Effector memory CD4-positive, alpha-beta T cell (primary cell): Measurements from ENCODE around the gene IDH1.

ENCODE experiments used
- DNase-seq, 3 donors: peaks; one replicate each; pipeline ENCODE4 v3.0.0-alpha.2; 2020
- H3K27ac ChIP-seq: 2 replicates; pipeline ENCODE4 v1.7.0; 2013; ENCODE audit warnings: mild to moderate bottlenecking, low read length, moderate library complexity; ENCODE audit not compliant: insufficient read depth, poor library complexity, severe bottlenecking
- H3K27me3 ChIP-seq: replicated peaks from 2 replicates; pipeline ENCODE4 v1.7.0; 2013; ENCODE audit warnings: mild to moderate bottlenecking, low read length; ENCODE audit not compliant: insufficient read depth, control insufficient read depth, poor library complexity, severe bottlenecking
- H3K36me3 ChIP-seq: 2 replicates; pipeline ENCODE4 v1.7.0; 2013; ENCODE audit warnings: mild to moderate bottlenecking, low read length, moderate library complexity; ENCODE audit not compliant: control insufficient read depth, insufficient read depth
- H3K4me1 ChIP-seq: 2 replicates; pipeline ENCODE4 v1.7.0; 2013; ENCODE audit warnings: low read length, mild to moderate bottlenecking; ENCODE audit not compliant: control insufficient read depth, insufficient read depth, poor library complexity, severe bottlenecking
- H3K4me3 ChIP-seq: 2 replicates; pipeline ENCODE4 v1.7.0; 2013; ENCODE audit warnings: low read length, low read depth, mild to moderate bottlenecking; ENCODE audit not compliant: insufficient read depth, poor library complexity, severe bottlenecking
- H3K9me3 ChIP-seq: 2 replicates; pipeline ENCODE4 v1.7.0; 2013; ENCODE audit warnings: mild to moderate bottlenecking, low read length, moderate library complexity; ENCODE audit not compliant: control insufficient read depth

IDH1 gene

DNA sequence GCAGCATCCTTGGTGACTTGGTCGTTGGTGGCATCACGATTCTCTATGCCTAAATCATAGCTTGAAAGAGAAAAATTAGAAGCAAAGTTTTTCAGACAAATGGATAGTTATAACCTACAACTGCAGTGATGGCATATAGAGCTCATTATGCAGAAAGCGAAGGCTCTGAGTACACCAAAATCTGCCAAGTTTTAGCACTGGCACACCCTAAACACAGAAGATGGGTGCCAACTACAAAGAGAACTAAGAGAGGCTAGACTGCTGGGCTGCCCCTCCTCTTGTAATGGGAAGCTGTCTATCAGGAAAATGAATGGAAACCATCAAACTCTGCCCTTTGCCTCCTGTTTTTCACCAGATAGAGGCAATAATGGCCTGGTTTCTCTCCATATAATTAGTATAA, 6.3 kb downstream of the IDH1 start:
- H3K4me1 ChIP-seq: peaks cover under 1% of the 10 kb centered on the region
- no peak for DNase-seq
- H3K27ac ChIP-seq: no peak overlapping the region
- no peaks in the 10 kb centered on the region for H3K27me3 ChIP-seq
- no peak overlapping the region for H3K4me3 ChIP-seq
- peaks cover 19% of the 10 kb centered on the region for H3K36me3 ChIP-seq
- no peaks in the 10 kb centered on the region for H3K9me3 ChIP-seq

DNA sequence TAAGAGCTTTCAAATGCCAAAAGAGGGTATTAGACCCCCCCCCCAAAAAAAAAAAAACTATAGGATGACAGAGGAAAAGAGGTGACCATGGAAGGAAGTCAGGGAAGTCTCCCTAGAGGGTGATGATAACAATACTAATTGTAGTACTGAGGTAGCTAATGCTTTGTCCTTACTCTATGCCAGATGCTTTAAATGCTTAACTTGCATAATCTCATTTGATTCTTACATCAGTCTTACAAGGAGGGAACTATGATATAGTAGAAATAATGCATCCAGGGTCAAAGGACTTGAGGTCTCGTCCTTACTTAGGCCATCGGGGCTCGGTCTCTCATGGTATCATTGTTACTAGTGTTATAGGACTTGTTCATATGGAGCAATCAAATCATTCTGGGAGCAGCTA, 9.1 kb downstream of the IDH1 start:
- no peaks in the 10 kb centered on the region for H3K27me3 ChIP-seq
- peaks cover 27% of the 10 kb centered on the region for H3K36me3 ChIP-seq
- no peaks in the 10 kb centered on the region for H3K4me1 ChIP-seq
- no peak overlapping the region for H3K4me3 ChIP-seq
- no peak for DNase-seq
- no peak overlapping the region for H3K27ac ChIP-seq
- no peaks in the 10 kb centered on the region for H3K9me3 ChIP-seq

DNA sequence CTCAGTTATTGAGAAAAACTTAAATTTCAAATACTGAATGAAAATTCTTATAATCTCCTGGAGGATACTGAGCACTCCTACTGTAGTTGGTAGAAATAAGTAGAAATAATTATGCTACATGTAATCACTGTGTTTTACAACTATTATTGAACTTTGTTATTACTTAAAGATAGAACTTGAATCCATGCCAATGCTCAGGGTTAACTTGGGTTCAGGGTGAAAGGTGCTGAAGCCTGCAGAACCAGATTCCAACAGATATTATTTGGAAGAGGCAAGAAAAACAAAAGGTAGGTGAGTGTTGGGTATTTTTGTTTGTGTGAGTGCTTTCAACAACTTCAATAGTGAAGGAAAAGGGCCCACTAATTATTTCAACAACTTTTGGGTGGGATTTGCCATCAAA, 10.4 kb downstream of the IDH1 start:
- peaks cover 31% of the 10 kb centered on the region for H3K36me3 ChIP-seq
- H3K9me3 ChIP-seq: no peaks in the 10 kb centered on the region
- no peak for DNase-seq
- H3K27me3 ChIP-seq: no peaks in the 10 kb centered on the region
- no peak overlapping the region for H3K27ac ChIP-seq
- no peaks in the 10 kb centered on the region for H3K4me1 ChIP-seq
- no peak overlapping the region for H3K4me3 ChIP-seq

- no peaks in the 10 kb centered on the region for H3K27me3 ChIP-seq
- DNase-seq: no peak
- H3K9me3 ChIP-seq: no peaks in the 10 kb centered on the region
- no peak overlapping the region for H3K27ac ChIP-seq
- no peak overlapping the region for H3K4me3 ChIP-seq
- no peaks in the 10 kb centered on the region for H3K4me1 ChIP-seq
- peaks cover 39% of the 10 kb centered on the region for H3K36me3 ChIP-seq
These were observed 14.2 kb downstream of the IDH1 start for GRCh38 chr2:208240619-208241209.

- DNase-seq: no peak
- no peaks in the 10 kb centered on the region for H3K4me1 ChIP-seq
- H3K9me3 ChIP-seq: no peaks in the 10 kb centered on the region
- no peak overlapping the region for H3K27ac ChIP-seq
- H3K4me3 ChIP-seq: no peak overlapping the region
- H3K27me3 ChIP-seq: no peaks in the 10 kb centered on the region
- H3K36me3 ChIP-seq: peaks cover 39% of the 10 kb centered on the region
These were observed 14.9 kb downstream of the IDH1 start for GRCh38 chr2:208239770-208240493.

DNA sequence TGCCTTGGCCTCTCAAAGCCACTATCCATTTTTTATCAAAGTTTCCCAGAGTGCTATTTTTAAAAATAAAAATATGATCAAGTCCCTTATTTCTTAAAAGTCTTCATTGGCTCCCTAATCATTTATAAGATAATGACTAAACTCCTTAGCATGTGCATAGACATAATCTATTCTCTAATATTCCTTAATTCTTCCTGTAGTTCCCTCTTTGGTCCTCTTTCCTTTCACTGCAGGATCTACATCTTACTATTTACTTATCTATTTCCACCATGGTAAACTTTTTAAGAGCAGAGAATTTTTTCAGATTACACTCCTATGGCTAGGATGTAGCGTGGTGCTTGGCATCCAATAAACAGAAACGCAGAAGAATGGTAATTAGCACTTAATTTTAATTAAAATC, 19.0 kb downstream of the IDH1 start:
- H3K36me3 ChIP-seq: peaks cover 23% of the 10 kb centered on the region

DNA sequence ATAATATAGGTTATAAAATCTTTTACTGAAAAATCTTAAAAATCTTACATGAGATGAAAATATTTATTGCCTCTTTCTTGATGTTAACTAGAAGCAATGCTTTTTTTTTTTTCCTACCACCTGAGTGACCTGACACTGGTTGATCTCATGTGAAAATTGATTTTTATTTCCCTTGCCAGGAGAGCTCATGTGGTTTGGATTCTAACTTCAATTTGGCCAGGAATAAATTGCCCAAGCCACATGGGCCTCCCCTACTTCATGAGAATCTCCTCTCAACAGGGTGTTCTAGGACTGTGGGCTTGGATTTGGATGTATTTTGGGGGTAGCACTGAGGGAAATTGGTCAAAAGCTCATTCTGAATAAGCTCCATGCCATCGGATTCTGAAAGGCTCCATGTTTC, 20.1 kb downstream of the IDH1 start:
- Histone ChIP-seq H3K36me3 (peaks cover 21% of the 10 kb centered on the region), H3K9me3 (peaks cover 5% of the 10 kb centered on the region)

More for the DNA sequence above, 19.0 kb downstream of the IDH1 start:
- Histone ChIP-seq H3K4me1 (no peaks in the 10 kb centered on the region), H3K9me3 (peaks cover 5% of the 10 kb centered on the region), H3K27ac (no peak overlapping the region), H3K27me3 (no peaks in the 10 kb centered on the region), H3K4me3 (no peak overlapping the region)
- DNase-seq: no peak

GRCh38 chr2:208228476-208228875, 26.4 kb downstream of the IDH1 start:
- Histone ChIP-seq H3K36me3 (no peaks in the 10 kb centered on the region), H3K4me1 (no peaks in the 10 kb centered on the region), H3K4me3 (no peak overlapping the region), H3K9me3 (peaks cover 5% of the 10 kb centered on the region), H3K27me3 (no peaks in the 10 kb centered on the region), H3K27ac (no peak overlapping the region)
- DNase-seq: no peak

More for the DNA sequence above, 20.1 kb downstream of the IDH1 start:
- Histone ChIP-seq H3K27ac (no peak overlapping the region), H3K27me3 (no peaks in the 10 kb centered on the region), H3K4me1 (no peaks in the 10 kb centered on the region), H3K4me3 (no peak overlapping the region)
- DNase-seq: no peak

DNA sequence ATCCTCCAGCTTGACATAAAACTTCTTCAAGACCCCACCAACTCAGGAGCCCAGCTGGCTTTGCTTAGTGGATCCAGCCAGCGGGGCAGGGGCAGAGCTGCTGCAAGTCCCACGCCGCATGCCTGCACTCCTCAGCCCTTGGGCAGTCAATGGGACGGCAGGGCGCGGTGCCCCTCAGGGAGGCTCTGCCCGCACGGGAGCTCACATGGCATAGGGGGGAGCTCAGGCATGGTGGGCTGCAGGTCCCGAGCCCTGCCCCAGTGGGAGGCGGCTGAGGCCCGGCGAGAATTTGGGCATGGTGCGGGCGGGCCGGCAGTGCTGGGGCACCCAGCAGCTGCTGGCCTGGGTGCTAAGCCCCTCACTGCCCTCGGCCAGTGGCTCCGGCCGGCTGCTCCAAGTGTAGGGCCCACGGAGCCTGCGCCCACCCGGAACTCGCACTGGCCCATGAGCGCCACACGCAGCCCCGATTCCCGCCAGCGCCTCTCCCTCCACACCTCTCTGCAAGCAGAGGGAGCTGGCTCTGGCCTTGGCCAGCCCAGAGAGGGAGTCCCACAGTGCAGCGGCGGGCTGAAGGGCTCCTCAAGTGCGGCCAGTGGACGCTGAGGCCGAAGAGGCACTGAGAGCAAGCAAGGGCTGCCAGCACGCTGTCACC, 27.2 kb downstream of the IDH1 start:
- DNase-seq: no peak
- Histone ChIP-seq H3K9me3 (peaks cover 5% of the 10 kb centered on the region), H3K36me3 (no peaks in the 10 kb centered on the region), H3K27ac (no peak overlapping the region), H3K4me1 (no peaks in the 10 kb centered on the region), H3K4me3 (no peak overlapping the region), H3K27me3 (no peaks in the 10 kb centered on the region)

DNA sequence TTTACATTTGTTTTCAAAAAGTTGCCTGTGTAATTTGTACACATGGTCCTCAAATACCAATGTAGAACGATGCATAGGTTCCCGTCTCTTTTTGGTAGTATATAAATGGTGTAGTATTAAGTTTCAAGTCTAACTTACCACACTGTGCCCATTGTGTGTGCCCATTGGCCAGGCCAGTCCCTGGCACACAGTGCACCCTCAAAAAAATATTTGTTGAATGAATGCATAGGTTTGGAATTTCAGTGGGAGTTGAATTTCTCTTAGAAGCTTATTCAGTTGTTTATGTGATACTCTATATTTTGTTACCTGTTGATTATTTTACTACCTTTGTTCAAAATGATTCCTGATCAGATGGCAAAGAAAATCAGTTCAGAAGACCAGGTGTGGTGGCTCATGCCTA, 30.1 kb downstream of the IDH1 start:
- DNase-seq: no peak
- Histone ChIP-seq H3K27ac (no peak overlapping the region), H3K9me3 (no peaks in the 10 kb centered on the region), H3K4me1 (no peaks in the 10 kb centered on the region), H3K4me3 (no peak overlapping the region), H3K27me3 (no peaks in the 10 kb centered on the region), H3K36me3 (no peaks in the 10 kb centered on the region)
